ENCODE data around the gene SHCBP1L. TPM values are rescaled to one million over a fixed set of nuclear protein-coding genes. Genes with fewer than 3 reads are reported as not detected.
"Not testable (repeated sequence)": the region's sequence is repeated elsewhere in the genome, so short reads cannot be mapped to it uniquely, and the experiment has no call there.

SHCBP1L gene
- polyA plus RNA-seq, 2 donors: not detected

GRCh38 chr1:182943336-182943735 lies 9.6 kb downstream of the SHCBP1L start:
- not testable (repeated sequence) for H3K9me3 ChIP-seq (ENCODE audit: control insufficient read depth in 2 of 2, insufficient read depth in 1 of 2, low read depth in 1 of 2, low read length in 1 of 2); H3K36me3 ChIP-seq (ENCODE audit: control insufficient read depth in 2 of 2, insufficient read depth in 2 of 2, low read length in 1 of 2); H3K4me1 ChIP-seq (ENCODE audit: control insufficient read depth in 2 of 2, insufficient read depth in 2 of 2, low read length in 1 of 2); H3K27ac ChIP-seq (ENCODE audit: low read depth in 2 of 2, low read length in 1 of 2); H3K27me3 ChIP-seq (ENCODE audit: control insufficient read depth in 1 of 2, insufficient read depth in 2 of 2, low read length in 2 of 2); H3K4me3 ChIP-seq (ENCODE audit: low read depth in 1 of 2, low read length in 2 of 2)
- WGBS, 2 donors: 97 to 99% methylated on average over 6 of the region's 6 CpGs

GRCh38 chr1:182942145-182942544 lies 10.8 kb downstream of the SHCBP1L start:
- not testable (repeated sequence) for H3K27me3 ChIP-seq (ENCODE audit: control insufficient read depth in 1 of 2, insufficient read depth in 2 of 2, low read length in 2 of 2); H3K4me3 ChIP-seq (ENCODE audit: low read depth in 1 of 2, low read length in 2 of 2)
- 35 to 42% methylated on average over 25 of the region's 25 CpGs for WGBS, 2 donors

GRCh38 chr1:182939413-182939812 lies 13.6 kb downstream of the SHCBP1L start:
- H3K4me3 ChIP-seq (ENCODE audit: low read depth in 1 of 2, low read length in 2 of 2): no peak overlapping the region
- no peaks in the 10 kb centered on the region for H3K4me1 ChIP-seq (ENCODE audit: control insufficient read depth in 2 of 2, insufficient read depth in 2 of 2, low read length in 1 of 2)
- H3K36me3 ChIP-seq (ENCODE audit: control insufficient read depth in 2 of 2, insufficient read depth in 2 of 2, low read length in 1 of 2): no peaks in the 10 kb centered on the region
- H3K27me3 ChIP-seq (ENCODE audit: control insufficient read depth in 1 of 2, insufficient read depth in 2 of 2, low read length in 2 of 2): peaks cover 3% of the 10 kb centered on the region in 2 donors
- H3K9me3 ChIP-seq (ENCODE audit: control insufficient read depth in 2 of 2, insufficient read depth in 1 of 2, low read depth in 1 of 2, low read length in 1 of 2): no peaks in the 10 kb centered on the region
- no peak overlapping the region for H3K27ac ChIP-seq (ENCODE audit: low read depth in 2 of 2, low read length in 1 of 2)
- WGBS, 2 donors: 93 to 94% methylated on average over 2 of the region's 2 CpGs

More at GRCh38 chr1:182942145-182942544, 10.8 kb downstream of the SHCBP1L start:
- not testable (repeated sequence) for H3K27ac ChIP-seq (ENCODE audit: low read depth in 2 of 2, low read length in 1 of 2); H3K4me1 ChIP-seq (ENCODE audit: control insufficient read depth in 2 of 2, insufficient read depth in 2 of 2, low read length in 1 of 2); H3K9me3 ChIP-seq (ENCODE audit: control insufficient read depth in 2 of 2, insufficient read depth in 1 of 2, low read depth in 1 of 2, low read length in 1 of 2); H3K36me3 ChIP-seq (ENCODE audit: control insufficient read depth in 2 of 2, insufficient read depth in 2 of 2, low read length in 1 of 2)

GRCh38 chr1:182935716-182936115 lies 17.2 kb downstream of the SHCBP1L start:
- H3K4me3 ChIP-seq (ENCODE audit: low read depth in 1 of 2, low read length in 2 of 2): no peak overlapping the region
- H3K27me3 ChIP-seq (ENCODE audit: control insufficient read depth in 1 of 2, insufficient read depth in 2 of 2, low read length in 2 of 2): peaks cover 0 to 3% of the 10 kb centered on the region in 2 donors
- no peaks in the 10 kb centered on the region for H3K9me3 ChIP-seq (ENCODE audit: control insufficient read depth in 2 of 2, insufficient read depth in 1 of 2, low read depth in 1 of 2, low read length in 1 of 2)
- no peaks in the 10 kb centered on the region for H3K4me1 ChIP-seq (ENCODE audit: control insufficient read depth in 2 of 2, insufficient read depth in 2 of 2, low read length in 1 of 2)
- H3K36me3 ChIP-seq (ENCODE audit: control insufficient read depth in 2 of 2, insufficient read depth in 2 of 2, low read length in 1 of 2): no peaks in the 10 kb centered on the region
- no peak overlapping the region for H3K27ac ChIP-seq (ENCODE audit: low read depth in 2 of 2, low read length in 1 of 2)

GRCh38 chr1:182930985-182931384 lies 22.0 kb downstream of the SHCBP1L start:
- 67 to 75% methylated on average over 1 of the region's 1 CpG for whole genome bisulfite sequencing, 2 donors

GRCh38 chr1:182927693-182928433 lies 25.1 kb downstream of the SHCBP1L start:
- 87 to 92% methylated on average over 1 of the region's 1 CpG for WGBS, 2 donors
- Histone ChIP-seq H3K9me3 (ENCODE audit: control insufficient read depth in 2 of 2, insufficient read depth in 1 of 2, low read depth in 1 of 2, low read length in 1 of 2) (no peaks in the 10 kb centered on the region), H3K27ac (ENCODE audit: low read depth in 2 of 2, low read length in 1 of 2) (no peak overlapping the region), H3K4me1 (ENCODE audit: control insufficient read depth in 2 of 2, insufficient read depth in 2 of 2, low read length in 1 of 2) (no peaks in the 10 kb centered on the region), H3K36me3 (ENCODE audit: control insufficient read depth in 2 of 2, insufficient read depth in 2 of 2, low read length in 1 of 2) (no peaks in the 10 kb centered on the region), H3K4me3 (ENCODE audit: low read depth in 1 of 2, low read length in 2 of 2) (no peak overlapping the region), H3K27me3 (ENCODE audit: control insufficient read depth in 1 of 2, insufficient read depth in 2 of 2, low read length in 2 of 2) (no peaks in the 10 kb centered on the region)

More at GRCh38 chr1:182930985-182931384, 22.0 kb downstream of the SHCBP1L start:
- H3K4me3 ChIP-seq (ENCODE audit: low read depth in 1 of 2, low read length in 2 of 2): no peak overlapping the region
- no peaks in the 10 kb centered on the region for H3K9me3 ChIP-seq (ENCODE audit: control insufficient read depth in 2 of 2, insufficient read depth in 1 of 2, low read depth in 1 of 2, low read length in 1 of 2)
- H3K27me3 ChIP-seq (ENCODE audit: control insufficient read depth in 1 of 2, insufficient read depth in 2 of 2, low read length in 2 of 2): no peaks in the 10 kb centered on the region
- no peaks in the 10 kb centered on the region for H3K4me1 ChIP-seq (ENCODE audit: control insufficient read depth in 2 of 2, insufficient read depth in 2 of 2, low read length in 1 of 2)
- no peaks in the 10 kb centered on the region for H3K36me3 ChIP-seq (ENCODE audit: control insufficient read depth in 2 of 2, insufficient read depth in 2 of 2, low read length in 1 of 2)
- H3K27ac ChIP-seq (ENCODE audit: low read depth in 2 of 2, low read length in 1 of 2): no peak overlapping the region

- Histone ChIP-seq H3K36me3 (ENCODE audit: control insufficient read depth in 2 of 2, insufficient read depth in 2 of 2, low read length in 1 of 2) (no peaks in the 10 kb centered on the region), H3K27me3 (ENCODE audit: control insufficient read depth in 1 of 2, insufficient read depth in 2 of 2, low read length in 2 of 2) (no peaks in the 10 kb centered on the region), H3K4me1 (ENCODE audit: control insufficient read depth in 2 of 2, insufficient read depth in 2 of 2, low read length in 1 of 2) (no peaks in the 10 kb centered on the region), H3K27ac (ENCODE audit: low read depth in 2 of 2, low read length in 1 of 2) (no peak overlapping the region), H3K9me3 (ENCODE audit: control insufficient read depth in 2 of 2, insufficient read depth in 1 of 2, low read depth in 1 of 2, low read length in 1 of 2) (no peaks in the 10 kb centered on the region), H3K4me3 (ENCODE audit: low read depth in 1 of 2, low read length in 2 of 2) (no peak overlapping the region)
- 72 to 90% methylated on average over 1 of the region's 1 CpG for WGBS, 2 donors
These were observed 27.3 kb downstream of the SHCBP1L start for GRCh38 chr1:182925661-182926060.

GRCh38 chr1:182917378-182917777 lies 35.6 kb downstream of the SHCBP1L start:
- no peak overlapping the region for H3K27ac ChIP-seq (ENCODE audit: low read depth in 2 of 2, low read length in 1 of 2)
- no peak overlapping the region for H3K4me3 ChIP-seq (ENCODE audit: low read depth in 1 of 2, low read length in 2 of 2)
- H3K9me3 ChIP-seq (ENCODE audit: control insufficient read depth in 2 of 2, insufficient read depth in 1 of 2, low read depth in 1 of 2, low read length in 1 of 2): no peaks in the 10 kb centered on the region
- H3K36me3 ChIP-seq (ENCODE audit: control insufficient read depth in 2 of 2, insufficient read depth in 2 of 2, low read length in 1 of 2): no peaks in the 10 kb centered on the region
- WGBS, 2 donors: 64 to 68% methylated on average over 3 of the region's 3 CpGs
- H3K4me1 ChIP-seq (ENCODE audit: control insufficient read depth in 2 of 2, insufficient read depth in 2 of 2, low read length in 1 of 2): no peaks in the 10 kb centered on the region
- H3K27me3 ChIP-seq (ENCODE audit: control insufficient read depth in 1 of 2, insufficient read depth in 2 of 2, low read length in 2 of 2): no peaks in the 10 kb centered on the region

GRCh38 chr1:182913401-182913800 lies 39.6 kb downstream of the SHCBP1L start:
- no peak overlapping the region for H3K4me3 ChIP-seq (ENCODE audit: low read depth in 1 of 2, low read length in 2 of 2)
- no peaks in the 10 kb centered on the region for H3K9me3 ChIP-seq (ENCODE audit: control insufficient read depth in 2 of 2, insufficient read depth in 1 of 2, low read depth in 1 of 2, low read length in 1 of 2)
- WGBS, 2 donors: 96% methylated on average over 3 of the region's 3 CpGs
- no peak overlapping the region for H3K27ac ChIP-seq (ENCODE audit: low read depth in 2 of 2, low read length in 1 of 2)
- no peaks in the 10 kb centered on the region for H3K4me1 ChIP-seq (ENCODE audit: control insufficient read depth in 2 of 2, insufficient read depth in 2 of 2, low read length in 1 of 2)
- no peaks in the 10 kb centered on the region for H3K36me3 ChIP-seq (ENCODE audit: control insufficient read depth in 2 of 2, insufficient read depth in 2 of 2, low read length in 1 of 2)
- H3K27me3 ChIP-seq (ENCODE audit: control insufficient read depth in 1 of 2, insufficient read depth in 2 of 2, low read length in 2 of 2): no peaks in the 10 kb centered on the region

GRCh38 chr1:182910143-182910542 lies 42.8 kb downstream of the SHCBP1L start:
- Histone ChIP-seq H3K4me3 (ENCODE audit: low read depth in 1 of 2, low read length in 2 of 2) (no peak overlapping the region), H3K9me3 (ENCODE audit: control insufficient read depth in 2 of 2, insufficient read depth in 1 of 2, low read depth in 1 of 2, low read length in 1 of 2) (no peaks in the 10 kb centered on the region), H3K4me1 (ENCODE audit: control insufficient read depth in 2 of 2, insufficient read depth in 2 of 2, low read length in 1 of 2) (no peaks in the 10 kb centered on the region), H3K27ac (ENCODE audit: low read depth in 2 of 2, low read length in 1 of 2) (no peak overlapping the region), H3K27me3 (ENCODE audit: control insufficient read depth in 1 of 2, insufficient read depth in 2 of 2, low read length in 2 of 2) (no peaks in the 10 kb centered on the region), H3K36me3 (ENCODE audit: control insufficient read depth in 2 of 2, insufficient read depth in 2 of 2, low read length in 1 of 2) (no peaks in the 10 kb centered on the region)
- 100% methylated on average over 1 of the region's 1 CpG for WGBS, 2 donors

Data from esophagus (tissue), 2 donors.